K562 (cell line): ENCODE data around the gene MIP.

Source experiments
- EP300 ChIP-seq: IDR thresholded peaks from 2 replicates; pipeline ENCODE4 v1.6.1; 2012; ENCODE audit warnings: low read length, improper control_type of control experiment
- GABPA ChIP-seq: fragments of 200-800 bp; sonication (Bioruptor generic); conservative IDR thresholded peaks from 2 replicates; pipeline ENCODE4 v1.6.1; 2016; ENCODE audit warnings: low read depth, missing genetic modification characterization, missing compliant biosample characterization
- IRF2 ChIP-seq: sonication (generic); formaldehyde crosslinking; IDR thresholded peaks from 2 replicates; pipeline ENCODE4 v1.8.1; 2022; ENCODE audit warnings: mild to moderate bottlenecking, missing genetic modification reagents
- SPI1 ChIP-seq: IDR thresholded peaks from 2 replicates; pipeline ENCODE4 v1.6.1; 2011; ENCODE audit warnings: low read depth, low read length, control low read depth, borderline replicate concordance
- TF ChIP-seq, protein P1 (sequence below): fragments of 250-450 bp; sonication (Bioruptor Pico); IDR thresholded peaks from 2 replicates; pipeline ENCODE4 v1.5.0; 2020; ENCODE audit warnings: mild to moderate bottlenecking

DNA sequence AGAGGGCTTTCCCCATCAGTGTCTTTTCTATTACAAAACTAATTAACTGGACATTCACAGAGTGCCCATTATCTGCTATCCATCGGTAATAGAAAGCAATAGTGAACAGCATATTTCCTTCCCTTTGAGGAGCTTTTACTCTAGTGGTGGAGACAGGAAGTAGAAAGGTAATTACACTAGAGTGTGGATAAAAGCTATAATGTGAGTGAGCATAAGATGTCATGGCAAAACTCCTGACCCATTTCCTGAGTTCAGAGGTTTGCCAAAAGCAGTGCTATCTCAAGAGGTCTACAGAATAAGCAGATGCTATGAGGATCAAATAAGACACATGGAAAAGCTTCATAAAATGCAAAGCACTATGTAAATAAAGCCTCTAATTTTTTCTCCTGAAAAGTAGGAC is 29.3 kb downstream of the MIP start:
- TF ChIP-seq IRF2 (CRISPR knock-in tag) (no peak), SPI1 (no peak), GABPA (tag) (no peak), EP300 (no peak)
- TF ChIP-seq, protein P1, sequence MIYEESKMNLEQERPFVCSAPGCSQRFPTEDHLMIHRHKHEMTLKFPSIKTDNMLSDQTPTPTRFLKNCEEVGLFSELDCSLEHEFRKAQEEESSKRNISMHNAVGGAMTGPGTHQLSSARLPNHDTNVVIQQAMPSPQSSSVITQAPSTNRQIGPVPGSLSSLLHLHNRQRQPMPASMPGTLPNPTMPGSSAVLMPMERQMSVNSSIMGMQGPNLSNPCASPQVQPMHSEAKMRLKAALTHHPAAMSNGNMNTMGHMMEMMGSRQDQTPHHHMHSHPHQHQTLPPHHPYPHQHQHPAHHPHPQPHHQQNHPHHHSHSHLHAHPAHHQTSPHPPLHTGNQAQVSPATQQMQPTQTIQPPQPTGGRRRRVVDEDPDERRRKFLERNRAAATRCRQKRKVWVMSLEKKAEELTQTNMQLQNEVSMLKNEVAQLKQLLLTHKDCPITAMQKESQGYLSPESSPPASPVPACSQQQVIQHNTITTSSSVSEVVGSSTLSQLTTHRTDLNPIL (CRISPR knock-in tag) = no peak
